PC-3 (cell line): ENCODE data around the gene NPHS2. TPM values are rescaled to one million over a fixed set of nuclear protein-coding genes. Genes with fewer than 3 reads are reported as not detected.

Source experiments
- ATAC-seq: fragments of 200-7000 bp; cut with Tn5 transposase; 2 replicates; pipeline ENCODE4 v1.9.1; 2020; ENCODE audit warnings: mild to moderate bottlenecking, moderate library complexity
- BruUV-seq: library from RNA; stranded (reverse); fragments of 400-500 nt; replicated peaks from 2 replicates; lab custom pipeline; 2021; lab: Mats Ljungman, UMichigan
- CTCF ChIA-PET: fragments of 300-600 bp; sonication (Branson Sonifier 250); formaldehyde crosslinking; loops from one replicate; lab custom pipeline; 2022; ENCODE audit warnings: antibody characterized with exemption; lab: Charles Lee
- POLR2A ChIA-PET: fragments of 300-600 bp; sonication (Branson Sonifier 250); formaldehyde crosslinking; loops from one replicate; lab custom pipeline; 2022; ENCODE audit warnings: antibody characterized with exemption; ENCODE audit not compliant: unreplicated experiment; lab: Charles Lee
- DNase-seq: peaks from one replicate; pipeline ENCODE4 v3.0.0-alpha.2; 2015
- H2AFZ ChIP-seq: fragments of 300-600 bp; sonication (generic); 2 replicates; pipeline ENCODE4 v1.6.0; 2016; ENCODE audit warnings: antibody characterized with exemption, low read length
- H3F3A ChIP-seq: fragments of 300-600 bp; sonication (generic); one replicate; pipeline ENCODE4 v1.6.0; 2017; ENCODE audit warnings: antibody characterized with exemption, low read length, control low read depth, mild to moderate bottlenecking; ENCODE audit not compliant: unreplicated experiment
- H3K27ac ChIP-seq: fragments of 300-600 bp; sonication (generic); 2 replicates; pipeline ENCODE4 v1.5.1; 2016; ENCODE audit warnings: mild to moderate bottlenecking, low read length
- H3K27me3 ChIP-seq: fragments of 300-600 bp; sonication (generic); 2 replicates; pipeline ENCODE4 v1.6.1; 2016; ENCODE audit warnings: low read length, mixed read lengths
- H3K36me3 ChIP-seq: fragments of 300-600 bp; sonication (generic); 2 replicates; pipeline ENCODE4 v1.6.1; 2016; ENCODE audit warnings: low read depth, mixed run types, low read length, mixed read lengths
- H3K4me1 ChIP-seq: fragments of 300-600 bp; sonication (generic); 2 replicates; pipeline ENCODE4 v1.5.1; 2016; ENCODE audit warnings: low read length; ENCODE audit not compliant: insufficient read depth
- H3K4me2 ChIP-seq: fragments of 300-600 bp; sonication (generic); 2 replicates; pipeline ENCODE4 v1.6.0; 2016; ENCODE audit warnings: low read length
- H3K4me3 ChIP-seq: fragments of 300-600 bp; sonication (generic); 2 replicates; pipeline ENCODE4 v1.5.1; 2016; ENCODE audit warnings: mild to moderate bottlenecking, low read length, mixed read lengths
- H3K79me2 ChIP-seq: fragments of 300-600 bp; sonication (generic); 2 replicates; pipeline ENCODE4 v1.6.1; 2017; ENCODE audit warnings: low read length, mixed read lengths
- H3K9ac ChIP-seq: fragments of 300-600 bp; sonication (generic); 2 replicates; pipeline ENCODE4 v1.6.0; 2016; ENCODE audit warnings: mild to moderate bottlenecking, low read length
- H3K9me2 ChIP-seq: fragments of 300-600 bp; sonication (generic); replicated peaks from 2 replicates; pipeline ENCODE4 v1.6.1; 2016; ENCODE audit warnings: mixed run types, low read length, mixed read lengths
- H3K9me3 ChIP-seq: fragments of 300-600 bp; sonication (generic); 2 replicates; pipeline ENCODE4 v1.6.1; 2016; ENCODE audit warnings: low read length, mixed read lengths
- H4K20me1 ChIP-seq: fragments of 300-600 bp; sonication (generic); 2 replicates; pipeline ENCODE4 v1.6.1; 2016; ENCODE audit warnings: low read length, mixed read lengths
- CTCF ChIP-seq: fragments of 300-600 bp; sonication (generic); conservative IDR thresholded peaks from 2 replicates; pipeline ENCODE4 v1.5.1; 2017; ENCODE audit warnings: antibody characterized with exemption, low read depth, mild to moderate bottlenecking, low read length
- EZH2 ChIP-seq: fragments of 300-600 bp; sonication (generic); IDR thresholded peaks from one replicate; pipeline ENCODE4 v1.6.1; 2017; ENCODE audit warnings: antibody characterized with exemption, mild to moderate bottlenecking, low read length; ENCODE audit not compliant: unreplicated experiment
- EZH2phosphoT487 ChIP-seq: fragments of 300-600 bp; sonication (generic); IDR thresholded peaks from 2 replicates; pipeline ENCODE4 v1.6.1; 2018; ENCODE audit warnings: mild to moderate bottlenecking, antibody characterized with exemption, low read length, borderline replicate concordance
- intact Hi-C: fragments of 100-400 bp; cut with micrococcal nuclease; formaldehyde crosslinking; loops from 2 replicates; pipeline ENCODE4 v1.9.0; 2023
- total RNA-seq: library from RNA; depleted of rRNA; stranded (reverse); fragments of >200 nt; gene quantifications from 2 replicates; pipeline ENCODE4 v1.2.3, GENCODE V29; 2014

Gene NPHS2
- total RNA-seq, 1 experiment from 2014 or later = not detected

- no peak for ATAC-seq
- H3K4me3 ChIP-seq = no peak overlapping the region
- CTCF ChIA-PET = no interaction called here
These were observed 761 bp upstream of the NPHS2 start for GRCh38 chr1:179576509-179576908.

GRCh38 chr1:179558078-179558477 is 17.7 kb downstream of the NPHS2 start:
- Histone ChIP-seq H3K27ac (no peak overlapping the region), H3K4me1 (no peaks in the 10 kb centered on the region), H3K4me2 (no peak overlapping the region), H4K20me1 (no peaks in the 10 kb centered on the region), H3F3A (no peaks in the 10 kb centered on the region), H3K36me3 (no peaks in the 10 kb centered on the region), H3K9me2 (no peaks in the 10 kb centered on the region), H3K9me3 (no peaks in the 10 kb centered on the region), H3K27me3 (peaks cover 7% of the 10 kb centered on the region; the same call in 1 of the 2 replicates), H3K4me3 (no peak overlapping the region), H3K79me2 (no peaks in the 10 kb centered on the region), H3K9ac (no peak overlapping the region), H2AFZ (no peak overlapping the region)
- intact Hi-C loops = no loop called here
- ATAC-seq (no peak), DNase-seq (no peak)
- ChIA-PET CTCF (no interaction called here), POLR2A (no interaction called here)
- BruUV-seq = no TSS peak
- no peak for TF ChIP-seq CTCF
- TF ChIP-seq EZH2 = no peak
- no peak for TF ChIP-seq EZH2phosphoT487

More at GRCh38 chr1:179576509-179576908, 761 bp upstream of the NPHS2 start:
- TF ChIP-seq EZH2phosphoT487 (no peak), EZH2 (no peak)
- no peak overlapping the region for H3K27ac ChIP-seq
- no peak for DNase-seq
- no peaks in the 10 kb centered on the region for H3K36me3 ChIP-seq
- H3K4me1 ChIP-seq = no peaks in the 10 kb centered on the region
- POLR2A ChIA-PET = no interaction called here
- no peaks in the 10 kb centered on the region for H4K20me1 ChIP-seq
- H3K9me3 ChIP-seq = no peaks in the 10 kb centered on the region
- BruUV-seq = no TSS peak
- no peaks in the 10 kb centered on the region for H3F3A ChIP-seq
- H3K4me2 ChIP-seq = no peak overlapping the region
- H3K9ac ChIP-seq = no peak overlapping the region
- peaks cover 28% of the 10 kb centered on the region for H3K27me3 ChIP-seq
- intact Hi-C loops = no loop called here
- H3K9me2 ChIP-seq = no peaks in the 10 kb centered on the region
- H2AFZ ChIP-seq = no peak overlapping the region
- H3K79me2 ChIP-seq = no peaks in the 10 kb centered on the region

DNA sequence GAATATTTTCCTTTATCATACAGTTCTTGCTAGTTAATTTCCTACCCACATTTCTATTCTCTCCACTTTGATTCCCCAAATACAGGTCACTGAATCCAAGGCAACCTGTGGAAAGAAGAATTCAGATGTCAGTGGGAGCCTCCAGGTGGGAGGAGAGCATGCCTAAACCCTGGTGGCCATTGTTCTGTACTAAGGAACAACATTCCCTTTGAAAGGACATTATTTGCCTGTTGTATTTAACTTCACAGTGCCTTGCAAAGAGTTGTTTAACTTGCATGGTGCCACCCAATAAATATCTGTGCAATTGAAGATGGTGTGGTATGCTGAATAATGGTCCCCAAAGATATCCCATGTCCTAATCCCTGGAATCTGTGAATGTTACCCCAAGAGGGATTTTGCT is 21.3 kb downstream of the NPHS2 start:
- Histone ChIP-seq H3K4me2 (no peak overlapping the region), H3K9me3 (no peaks in the 10 kb centered on the region), H3K79me2 (no peaks in the 10 kb centered on the region), H2AFZ (no peak overlapping the region), H3K9ac (no peak overlapping the region), H3F3A (no peaks in the 10 kb centered on the region), H3K4me3 (no peak overlapping the region), H3K27ac (no peak overlapping the region), H3K4me1 (no peaks in the 10 kb centered on the region), H3K9me2 (no peaks in the 10 kb centered on the region), H3K36me3 (no peaks in the 10 kb centered on the region), H4K20me1 (no peaks in the 10 kb centered on the region), H3K27me3 (peaks cover 8% of the 10 kb centered on the region)
- BruUV-seq = no TSS peak
- ChIA-PET POLR2A (no interaction called here), CTCF (no interaction called here)
- TF ChIP-seq CTCF = no peak
- DNase-seq (no peak), ATAC-seq (no peak)
- intact Hi-C loops = no loop called here
